GM13976 (cell line): ENCODE results near the gene CPNE6.

Experiments
- DNase-seq: peaks from one replicate; pipeline ENCODE4 v3.0.0; 2012; ENCODE audit warnings: low spot score
- CTCF ChIP-seq: IDR thresholded peaks from 2 replicates; pipeline ENCODE4 v1.5.1; 2012; ENCODE audit warnings: borderline replicate concordance, mild to moderate bottlenecking; ENCODE audit not compliant: insufficient read depth; ENCODE audit errors: extremely low read depth, missing control alignments, control extremely low read depth
- in situ Hi-C: fragments of 300-500 bp; cut with MboI; formaldehyde crosslinking; loops from one replicate; pipeline ENCODE4 v1.12.0; 2022; ENCODE audit warnings: low sequenced_read_pairs, mixed read lengths, inconsistent platforms; ENCODE audit not compliant: unreplicated experiment

Gene CPNE6

GRCh38 chr14:24066496-24067132 is 4.7 kb upstream of the CPNE6 start:
- in situ Hi-C loops, result no loop called here
- TF ChIP-seq CTCF, result no peak
- DNase-seq, result no peak

- DNase-seq, result no peak
- no peak for TF ChIP-seq CTCF
- in situ Hi-C loops, result no loop called here
Measured at GRCh38 chr14:24067133-24068082, 4.0 kb upstream of the CPNE6 start.

GRCh38 chr14:24068711-24069410 is 2.5 kb upstream of the CPNE6 start:
- no peak for TF ChIP-seq CTCF
- in situ Hi-C loops, result no loop called here
- DNase-seq, result no peak

- in situ Hi-C loops, result no loop called here
- DNase-seq, result no peak
- no peak for TF ChIP-seq CTCF
Measured at GRCh38 chr14:24069411-24069735, 2.0 kb upstream of the CPNE6 start.

- in situ Hi-C loops, result no loop called here
- DNase-seq, result no peak
- no peak for TF ChIP-seq CTCF
Measured at GRCh38 chr14:24070285-24071143, 848 bp upstream of the CPNE6 start.
